ACHN (cell line): ENCODE measurements around the gene ATRAID.
A peak's percentile ranks its signal among the peaks of the same experiment; 100 is the strongest.
"Not testable (repeated sequence)": the region's sequence is repeated elsewhere in the genome, so short reads cannot be mapped to it uniquely, and the experiment has no call there.

Experiments used
- DNase-seq: peaks from one replicate; pipeline ENCODE4 v3.0.0-alpha.2; 2015
- in situ Hi-C: cut with HindIII; loops from 2 replicates; pipeline ENCODE4 v1.10.0; 2017; ENCODE audit warnings: low sequenced_read_pairs, low pct_ligation_motif_present, low pct_unique_long_range_greater_than_20kb

ATRAID gene, protein sequence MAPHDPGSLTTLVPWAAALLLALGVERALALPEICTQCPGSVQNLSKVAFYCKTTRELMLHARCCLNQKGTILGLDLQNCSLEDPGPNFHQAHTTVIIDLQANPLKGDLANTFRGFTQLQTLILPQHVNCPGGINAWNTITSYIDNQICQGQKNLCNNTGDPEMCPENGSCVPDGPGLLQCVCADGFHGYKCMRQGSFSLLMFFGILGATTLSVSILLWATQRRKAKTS

DNA sequence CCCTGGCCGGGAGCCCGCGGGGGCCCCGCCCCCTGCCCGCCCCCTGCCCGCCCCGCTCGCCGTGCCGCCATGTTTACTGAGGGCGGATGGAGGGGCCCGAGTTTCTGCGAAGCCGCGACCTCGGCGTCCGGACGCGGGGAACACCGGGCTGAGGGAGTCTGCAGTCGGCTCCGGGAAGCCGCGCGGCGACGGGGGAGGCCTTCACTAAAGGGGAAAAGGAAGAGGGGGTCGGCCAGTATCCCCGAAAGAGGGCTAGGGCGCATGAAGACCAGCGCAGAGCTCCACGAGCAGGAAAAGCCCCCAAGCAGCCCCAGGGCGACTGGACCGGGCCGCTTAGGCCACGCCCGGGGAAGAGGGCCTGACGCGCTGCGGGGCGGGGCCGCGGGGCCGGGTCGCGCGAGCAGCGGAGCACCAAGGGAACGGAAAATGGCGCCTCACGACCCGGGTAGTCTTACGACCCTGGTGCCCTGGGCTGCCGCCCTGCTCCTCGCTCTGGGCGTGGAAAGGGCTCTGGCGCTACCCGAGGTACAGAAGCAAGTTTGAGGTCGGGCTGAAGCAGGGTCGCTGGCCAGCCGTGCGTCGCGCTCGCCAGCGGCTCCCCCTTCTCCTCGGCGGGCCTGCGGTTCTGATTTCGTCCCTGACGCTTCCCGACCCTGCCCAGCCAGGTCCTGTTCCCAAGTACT lies at the start of gene ATRAID, which contains the start of gene SLC5A6:
Gene ATRAID, plus strand, starts transcription at position 99 of the 683 bp plus-strand sequence. Its CDS starts 328 bp downstream, at position 427.
Gene SLC5A6, minus strand, starts transcription at position 326 of the 683 bp plus-strand sequence. CDS start 4,618 bp downstream, outside the sequence.
- in situ Hi-C loops, result no loop called here
- peak; percentile 92 for DNase-seq

DNA sequence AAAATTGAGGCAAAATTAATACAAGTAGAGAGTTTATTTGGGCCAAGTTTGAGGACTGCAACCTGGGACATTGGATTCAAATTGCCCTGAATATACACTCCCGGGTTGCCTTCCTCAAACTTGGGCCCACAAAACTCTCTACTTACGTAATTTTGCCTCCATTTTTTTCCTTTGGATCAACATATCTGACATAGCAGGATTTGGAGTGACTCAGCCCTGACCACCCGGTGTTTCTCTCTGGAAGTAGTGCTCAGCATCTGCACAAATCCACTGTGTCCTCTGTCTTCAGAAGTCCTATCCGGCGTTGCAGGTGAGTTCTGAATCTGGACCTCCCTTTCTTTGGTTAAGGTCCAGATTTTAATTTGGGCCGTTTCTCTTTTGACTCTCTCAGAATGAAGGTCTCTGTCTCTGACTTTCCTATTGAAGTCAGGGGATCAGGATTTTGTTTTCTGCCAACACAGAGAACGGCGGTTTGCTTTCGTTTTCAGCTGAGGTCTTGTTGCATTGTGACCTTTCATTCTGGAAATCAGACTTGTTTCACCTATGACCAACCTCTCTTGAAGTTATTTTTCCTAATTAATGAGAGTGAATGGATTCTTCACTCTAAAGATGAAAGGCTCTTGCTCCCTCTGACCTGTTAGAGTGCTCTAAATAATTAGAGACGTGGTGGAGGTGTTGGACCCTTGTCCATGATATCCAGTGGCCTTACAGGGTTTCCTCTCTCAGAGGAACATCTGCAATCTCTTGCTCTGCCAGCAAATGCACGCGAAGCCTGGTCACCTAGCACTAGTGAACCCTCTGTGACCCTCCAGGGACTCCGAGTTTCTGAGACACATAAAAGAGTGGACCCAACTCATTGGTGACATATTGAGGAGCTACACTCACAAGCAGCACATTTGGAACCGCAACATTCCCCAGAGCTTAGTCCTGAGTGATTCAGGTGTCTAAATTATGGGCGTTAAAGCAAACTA lies 49.4 kb upstream of the ATRAID start:
- no peak for DNase-seq
- in situ Hi-C loops, result no loop called here

DNA sequence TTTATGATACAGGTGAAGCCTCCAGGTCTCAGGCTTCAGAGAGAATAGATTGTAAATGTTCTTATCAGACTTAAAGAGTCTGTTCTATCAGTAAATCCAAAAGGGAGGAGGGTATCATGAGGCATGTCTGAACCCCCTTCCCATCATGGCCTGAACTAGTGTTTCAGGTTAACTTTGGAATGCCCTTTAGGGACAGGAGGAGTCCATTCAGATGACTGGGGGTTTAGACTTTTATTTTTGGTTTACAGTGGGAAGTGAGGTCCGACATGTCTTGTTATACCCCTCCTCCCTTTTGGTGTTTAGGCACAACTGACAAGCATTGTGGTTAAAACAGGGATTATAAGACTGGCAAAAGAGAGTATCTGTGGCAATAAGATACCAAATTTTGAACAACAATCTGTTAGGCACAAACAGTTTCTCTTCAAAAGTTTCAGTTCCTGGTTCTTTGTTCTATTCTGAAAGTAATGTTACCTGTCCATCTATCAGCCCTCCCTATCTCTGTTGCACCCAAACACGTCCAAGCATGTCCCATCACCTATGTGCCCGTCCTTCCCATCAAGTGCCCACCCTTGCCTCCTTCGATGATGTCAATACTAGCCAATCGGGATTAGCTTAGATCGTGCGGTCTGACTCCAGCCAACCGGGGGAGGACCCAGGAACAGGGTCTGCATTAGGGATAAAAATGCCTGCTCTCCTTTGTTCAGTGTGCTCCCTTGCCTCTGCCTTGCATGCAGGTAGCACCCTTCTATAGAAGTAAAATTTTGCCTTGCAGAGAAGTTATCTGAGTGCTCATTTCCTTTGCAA lies 46.7 kb upstream of the ATRAID start:
- in situ Hi-C loops, result no loop called here
- DNase-seq, result no peak

DNA sequence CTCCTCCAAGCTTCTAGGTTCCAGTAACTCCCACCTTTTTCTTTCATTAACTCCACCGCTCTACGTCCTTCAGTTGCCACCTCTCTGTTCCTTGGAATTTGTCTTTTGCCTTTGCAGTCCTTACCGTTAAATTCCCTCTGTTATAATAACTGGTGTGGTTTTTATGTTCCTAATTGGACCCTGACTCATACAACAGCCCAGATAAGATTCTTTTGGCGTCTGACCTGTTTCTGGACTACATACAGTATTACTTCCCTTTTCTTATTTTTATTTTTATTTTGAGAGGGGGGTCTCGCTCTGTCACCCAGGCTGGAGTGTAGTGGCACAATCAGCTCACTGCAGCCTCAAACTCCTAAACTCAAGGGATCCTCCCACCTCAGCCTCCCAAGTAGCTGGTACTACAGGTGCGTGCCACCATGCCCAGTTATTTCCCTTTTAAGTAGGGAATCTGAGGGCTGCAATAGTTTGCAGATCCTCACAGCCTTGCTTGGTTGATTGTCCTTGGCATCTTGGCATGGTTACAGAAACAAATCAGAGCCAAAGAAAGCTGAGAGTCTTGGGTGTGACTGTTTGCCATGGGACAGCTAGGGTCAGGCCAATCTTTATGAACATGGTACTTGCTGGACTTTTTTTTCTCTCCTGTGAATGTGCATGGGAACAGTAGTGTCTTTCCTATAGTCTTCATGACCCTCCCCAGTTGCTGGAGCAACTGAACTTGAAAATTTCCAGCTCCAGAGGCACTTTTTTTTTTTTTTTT lies 41.1 kb upstream of the ATRAID start:
- in situ Hi-C loops, result no loop called here
- DNase-seq, result no peak

DNA sequence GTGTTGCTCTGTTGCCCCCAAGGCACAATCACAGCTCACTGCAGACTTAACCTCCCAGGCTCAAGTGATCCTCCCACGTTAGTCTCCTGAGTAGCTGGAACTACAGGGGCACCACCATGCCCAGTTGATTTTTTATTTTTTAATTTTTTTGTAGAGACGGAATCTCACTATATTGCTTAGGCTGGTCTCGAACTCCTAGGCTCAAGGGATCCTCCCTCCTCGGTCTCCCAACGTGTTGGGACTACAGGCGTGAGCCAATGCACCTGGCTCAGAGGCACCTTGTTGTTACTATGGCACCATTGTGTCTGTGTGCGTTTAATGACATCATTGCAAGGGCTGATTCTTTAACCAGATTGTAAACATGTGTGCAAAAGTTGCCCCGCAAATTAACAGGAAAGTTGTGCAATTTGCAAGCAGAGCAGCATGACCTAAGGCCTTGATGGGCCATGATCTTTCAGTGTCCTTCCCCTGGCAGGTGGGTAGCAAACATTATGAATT lies 40.4 kb upstream of the ATRAID start:
- no peak for DNase-seq
- in situ Hi-C loops, result no loop called here

DNA sequence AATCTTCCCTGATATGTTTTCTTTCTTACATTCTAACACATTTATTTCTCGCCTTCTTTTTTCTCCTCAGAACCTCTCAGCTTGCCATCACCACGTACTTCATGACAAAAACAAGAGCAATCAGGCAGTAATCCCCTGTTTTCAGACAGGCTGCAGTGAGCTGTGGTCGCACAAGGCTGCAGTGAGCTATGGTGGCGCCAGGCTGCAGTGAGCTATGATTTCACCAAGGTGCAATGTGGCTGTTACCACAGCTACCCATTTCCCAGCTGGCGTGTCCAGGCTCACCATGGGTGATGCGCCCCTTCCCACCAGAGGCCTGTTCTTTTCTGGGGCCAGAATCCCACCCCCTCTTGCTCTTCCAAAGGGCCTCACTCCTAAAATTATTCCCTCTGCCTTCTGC lies 37.2 kb upstream of the ATRAID start:
- no peak for DNase-seq
- in situ Hi-C loops, result no loop called here

DNA sequence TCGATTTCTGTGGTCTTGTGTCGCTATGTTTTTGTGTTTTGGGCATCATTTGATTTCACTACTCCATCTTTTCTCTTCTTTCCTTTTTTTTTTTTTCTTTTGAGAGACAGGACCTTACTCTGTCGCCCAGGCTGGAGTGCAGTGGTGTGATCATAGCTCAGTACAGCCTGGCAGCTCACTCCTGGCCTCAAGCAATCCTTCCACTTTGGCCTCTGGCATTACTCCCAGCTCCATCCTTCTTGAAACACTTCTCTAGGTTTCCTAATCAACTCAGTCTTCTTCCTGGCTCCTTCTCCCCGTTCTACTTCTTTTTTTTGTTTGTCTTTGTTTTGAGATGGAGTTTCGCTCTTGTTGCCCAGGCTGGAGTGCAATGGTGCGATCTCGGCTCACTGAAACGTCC lies 36.5 kb upstream of the ATRAID start:
- DNase-seq, result no peak
- in situ Hi-C loops, result no loop called here

DNA sequence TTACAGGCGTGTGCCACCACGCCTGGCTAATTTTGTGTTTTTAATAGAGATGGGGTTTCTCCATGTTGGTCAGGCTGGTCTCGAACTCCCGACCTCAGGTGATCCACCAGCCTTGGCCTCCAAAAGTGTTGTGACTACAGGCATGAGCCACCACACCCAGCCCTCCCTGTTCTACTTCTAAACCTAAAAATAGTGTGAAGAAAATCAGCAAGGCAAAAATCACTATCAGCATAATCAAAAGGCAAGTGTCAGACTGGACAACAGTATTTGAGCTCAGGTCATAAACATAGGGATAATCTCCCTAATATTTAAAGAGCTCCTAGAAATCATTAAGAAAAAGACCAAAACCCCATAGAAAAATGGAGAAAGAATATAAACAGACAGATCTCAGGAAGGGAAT lies 36.1 kb upstream of the ATRAID start:
- DNase-seq, in situ Hi-C loops: not testable (repeated sequence)

DNA sequence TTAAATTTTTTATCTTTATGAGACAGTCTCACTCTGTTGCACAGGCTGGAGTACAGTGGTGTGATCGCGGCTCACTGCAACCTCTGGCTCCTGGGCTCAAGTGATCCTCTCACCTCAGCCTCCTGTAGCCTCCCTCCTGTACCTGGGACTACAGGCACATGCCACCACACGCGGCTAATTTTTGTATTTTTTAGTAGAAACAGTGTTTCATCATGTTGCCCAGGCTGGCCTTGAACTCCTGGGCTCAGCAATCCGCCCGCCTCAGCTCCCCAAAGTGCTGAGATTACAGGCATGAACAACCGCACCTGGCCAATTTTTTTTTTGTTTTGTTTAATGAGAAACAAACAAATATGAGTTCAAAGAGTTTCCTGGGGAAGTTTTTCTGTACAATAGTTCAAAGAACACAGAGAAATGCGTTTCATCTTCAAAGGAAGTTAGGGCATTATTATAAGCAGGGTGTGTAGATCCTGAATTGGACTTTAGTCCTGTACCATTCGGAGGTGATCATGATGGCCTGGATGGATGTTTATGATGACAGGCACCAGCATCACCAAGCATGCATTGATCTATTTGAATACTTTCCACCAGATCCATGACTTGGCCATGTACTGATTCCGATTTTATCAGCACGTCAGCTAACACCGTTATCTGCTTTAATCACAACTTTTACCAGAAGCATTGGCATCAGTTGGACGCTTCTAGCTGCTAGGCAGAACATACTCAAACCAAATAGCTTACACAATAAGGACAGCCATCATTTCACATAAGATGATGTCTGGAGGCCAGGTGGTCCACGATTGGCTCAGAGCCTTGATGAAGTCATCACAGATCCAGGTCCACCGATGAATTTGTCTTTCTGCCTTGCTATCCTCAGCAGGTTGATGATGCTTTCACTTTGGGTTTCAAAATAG lies 34.1 kb upstream of the ATRAID start:
- in situ Hi-C loops, result no loop called here
- DNase-seq, result no peak

DNA sequence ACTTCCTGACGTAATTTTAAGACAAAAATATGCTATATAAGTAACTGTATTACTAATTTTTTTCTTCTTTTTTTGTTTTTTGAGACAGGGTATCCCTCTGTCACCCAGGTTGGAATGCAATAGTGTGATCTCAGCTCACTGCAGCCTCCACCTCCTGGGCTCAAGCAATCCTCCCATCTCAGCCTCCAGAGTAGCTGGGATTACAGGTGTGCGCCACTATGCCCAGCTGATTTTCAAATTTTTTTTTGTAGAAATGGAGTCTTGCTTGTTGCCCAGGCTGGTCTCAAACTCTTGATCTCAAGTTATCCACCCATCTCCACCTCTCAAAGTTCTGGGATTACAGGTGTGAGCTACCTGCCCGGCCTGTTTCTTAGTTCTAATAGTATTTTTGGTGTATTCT lies 33.4 kb upstream of the ATRAID start:
- DNase-seq, result no peak
- in situ Hi-C loops, result no loop called here

DNA sequence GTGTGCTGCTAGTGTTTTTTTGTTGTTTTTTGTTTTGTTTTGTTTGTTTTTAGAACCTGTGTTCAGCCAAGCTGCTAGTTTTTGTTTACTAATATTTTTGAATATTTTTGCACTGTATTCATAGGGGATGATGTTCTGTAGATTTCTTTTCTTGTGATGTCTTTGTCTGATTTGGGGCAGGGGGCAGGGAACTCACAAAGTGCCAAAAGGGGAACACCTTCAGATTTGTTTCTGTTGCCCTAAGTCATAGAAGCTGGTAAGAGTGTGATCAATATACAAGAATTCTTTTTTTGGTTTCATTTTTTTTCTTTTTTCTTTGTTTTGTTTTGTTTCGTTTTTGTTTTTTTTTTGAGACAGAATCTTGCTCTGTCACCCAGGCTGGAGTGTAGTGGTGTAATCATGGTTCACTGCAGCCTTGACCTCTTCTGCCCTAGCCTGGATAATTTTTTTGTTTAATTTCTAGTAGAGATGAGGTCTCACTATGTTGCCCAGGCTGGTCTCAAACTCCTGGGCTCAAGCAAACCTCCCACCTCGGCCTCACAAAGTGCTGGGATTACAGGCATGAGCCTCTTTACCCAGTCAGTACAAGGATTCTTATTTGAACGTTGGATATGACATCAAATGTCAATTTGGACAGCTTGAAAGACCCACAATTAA lies 32.4 kb upstream of the ATRAID start:
- DNase-seq, result no peak
- in situ Hi-C loops, result no loop called here

DNA sequence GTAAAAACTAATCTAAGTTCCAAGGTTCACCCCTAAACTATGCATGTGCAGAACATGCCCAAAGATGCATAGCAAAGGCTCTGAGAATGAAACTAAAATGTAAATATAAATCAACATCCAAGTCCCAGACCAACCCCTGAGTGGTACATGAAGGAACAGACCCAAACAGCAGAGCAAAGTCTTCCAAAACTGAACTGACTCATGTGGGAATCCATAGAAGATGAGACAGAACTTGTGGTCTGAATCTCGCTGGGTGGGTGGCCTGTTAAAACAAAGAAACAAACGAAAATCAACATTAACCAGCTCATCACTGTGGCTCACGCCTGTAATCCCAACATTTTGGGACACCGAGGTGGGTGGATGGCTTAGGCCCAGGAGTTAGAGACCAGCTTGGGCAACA lies 29.5 kb upstream of the ATRAID start:
- DNase-seq, result no peak
- in situ Hi-C loops, result no loop called here

DNA sequence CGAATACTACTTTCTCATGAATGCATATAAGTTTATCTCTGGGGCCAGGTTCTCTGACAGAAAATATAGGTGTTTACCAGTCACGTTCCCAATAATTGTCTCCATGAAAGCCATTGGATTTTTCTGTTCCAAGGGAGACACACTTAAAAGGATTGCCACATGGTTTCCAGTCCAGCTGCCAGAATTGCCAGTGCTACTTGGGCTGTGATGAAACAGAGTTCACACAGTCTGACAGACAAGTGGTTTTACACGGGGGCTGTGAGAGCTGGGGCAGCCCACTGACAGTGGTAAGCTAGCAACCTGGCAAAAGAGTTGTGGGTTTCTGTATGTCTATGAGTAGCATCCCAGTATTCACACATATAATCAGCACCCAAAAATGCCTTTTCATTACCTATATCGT lies 27.7 kb upstream of the ATRAID start:
- DNase-seq, result no peak
- in situ Hi-C loops, result no loop called here

DNA sequence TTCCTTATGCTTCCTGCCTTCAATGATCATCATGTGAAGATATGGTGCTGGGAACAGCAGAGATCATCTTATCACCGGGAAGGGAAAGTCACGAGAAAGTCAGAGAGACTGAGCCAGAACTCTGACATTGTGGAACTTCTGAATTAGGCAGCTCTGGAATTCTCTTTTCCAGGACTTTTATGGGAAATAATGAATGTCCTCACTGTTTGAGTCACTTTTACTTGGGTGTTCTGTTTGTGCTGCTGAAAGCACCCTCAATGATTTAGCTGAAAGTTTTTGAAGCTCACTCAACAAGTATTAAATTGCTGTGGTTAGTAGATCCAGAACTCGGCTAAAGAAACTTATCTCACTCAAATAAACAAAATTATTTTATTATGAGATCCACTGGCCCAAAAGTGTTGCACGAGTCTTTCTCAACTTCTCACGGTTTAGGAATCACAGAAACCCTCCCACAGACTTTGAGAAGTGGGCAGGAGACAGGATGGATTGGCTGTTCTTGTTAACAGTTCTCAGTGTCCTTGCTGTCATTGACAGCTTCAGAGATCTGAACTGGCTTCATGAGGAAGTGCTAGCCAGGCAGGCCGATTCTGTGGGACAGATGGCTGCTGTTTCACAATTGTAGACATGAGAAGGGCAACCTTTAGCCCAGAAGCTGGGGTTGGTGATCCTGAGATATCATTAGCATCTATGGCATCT lies 26.4 kb upstream of the ATRAID start:
- in situ Hi-C loops, result no loop called here
- DNase-seq, result no peak

DNA sequence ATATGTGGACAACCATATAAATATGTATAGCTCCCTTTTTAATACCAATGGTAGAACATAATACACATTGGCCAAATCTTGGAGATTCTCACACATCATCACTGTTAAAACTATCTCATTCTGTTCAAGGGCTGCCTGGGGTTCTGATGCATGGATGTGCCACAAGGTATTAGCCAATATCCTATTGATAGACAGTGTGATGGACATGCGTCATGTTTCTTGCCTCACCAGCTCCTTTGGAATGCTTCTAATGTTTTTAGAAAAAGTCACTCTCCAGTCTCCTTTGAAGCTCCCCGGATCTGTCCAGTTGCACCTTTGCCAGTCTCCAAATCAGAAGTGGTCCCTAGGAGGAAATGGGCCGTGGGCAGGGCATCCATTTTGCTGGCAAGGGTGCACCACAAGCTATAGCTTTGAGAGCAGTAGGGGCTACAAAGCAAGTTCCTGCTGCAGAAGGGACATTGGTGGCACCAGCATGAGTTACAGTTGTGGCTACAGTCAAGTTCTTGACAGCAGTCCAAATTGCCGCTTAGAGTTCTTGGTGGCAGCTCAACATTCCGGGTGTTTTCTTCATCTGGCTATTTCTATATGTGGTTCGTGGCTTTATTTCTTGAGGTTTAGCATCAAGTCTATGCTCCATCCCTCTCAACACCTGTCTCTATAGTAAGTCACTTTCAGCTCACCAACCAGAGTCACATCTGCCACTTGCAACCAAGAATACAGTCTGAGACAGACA lies 25.1 kb upstream of the ATRAID start:
- no peak for DNase-seq
- in situ Hi-C loops, result no loop called here
